ENCODE data around the gene RAB41. TPM values are rescaled to one million over a fixed set of nuclear protein-coding genes. Genes with fewer than 3 reads are reported as not detected.
A peak's percentile ranks its signal among the peaks of the same experiment; 100 is the strongest.
"Not testable (repeated sequence)": the region's sequence is repeated elsewhere in the genome, so short reads cannot be mapped to it uniquely, and the experiment has no call there.

Gene RAB41
- total RNA-seq, 2 donors from 2014 or later, result not detected

- intact Hi-C loops (cut with DNase I), result no loop called here
- ATAC-seq (no peak), DNase-seq (no peak)
Observed at GRCh38 chrX:70280573-70280972, 1.4 kb upstream of the RAB41 start.

DNA sequence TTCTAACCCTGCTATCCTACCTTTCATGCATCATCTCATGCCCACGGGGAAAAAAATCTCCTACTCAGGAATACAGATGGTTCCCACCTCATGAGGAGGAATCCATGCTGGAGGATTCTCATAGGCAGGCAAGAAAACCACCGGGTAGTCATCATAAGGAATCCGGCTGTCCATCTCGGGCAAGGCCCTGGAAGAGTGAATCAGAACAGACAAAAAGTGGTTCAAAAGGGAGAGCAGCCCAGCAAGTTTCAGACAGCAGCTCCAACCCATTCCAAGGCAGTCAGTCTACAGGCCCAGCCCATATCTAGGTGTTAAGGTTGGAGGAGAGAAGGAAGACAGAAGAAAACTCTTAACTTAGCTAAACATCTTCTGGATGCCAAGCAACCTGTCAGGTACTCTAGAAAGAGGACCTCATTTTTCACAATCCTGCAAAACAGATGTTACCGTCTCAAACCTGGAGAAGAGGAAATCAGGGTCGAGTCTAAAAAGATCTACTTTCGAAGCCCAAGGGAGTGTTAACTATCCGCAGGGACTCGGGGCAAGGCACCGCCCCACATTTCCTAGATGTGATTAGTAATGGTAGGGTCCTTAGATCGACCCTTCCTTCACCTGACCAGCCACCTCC is 7.3 kb downstream of the RAB41 start:
- DNase-seq (no peak), ATAC-seq (no peak)
- intact Hi-C loops (cut with DNase I), result no loop called here

DNA sequence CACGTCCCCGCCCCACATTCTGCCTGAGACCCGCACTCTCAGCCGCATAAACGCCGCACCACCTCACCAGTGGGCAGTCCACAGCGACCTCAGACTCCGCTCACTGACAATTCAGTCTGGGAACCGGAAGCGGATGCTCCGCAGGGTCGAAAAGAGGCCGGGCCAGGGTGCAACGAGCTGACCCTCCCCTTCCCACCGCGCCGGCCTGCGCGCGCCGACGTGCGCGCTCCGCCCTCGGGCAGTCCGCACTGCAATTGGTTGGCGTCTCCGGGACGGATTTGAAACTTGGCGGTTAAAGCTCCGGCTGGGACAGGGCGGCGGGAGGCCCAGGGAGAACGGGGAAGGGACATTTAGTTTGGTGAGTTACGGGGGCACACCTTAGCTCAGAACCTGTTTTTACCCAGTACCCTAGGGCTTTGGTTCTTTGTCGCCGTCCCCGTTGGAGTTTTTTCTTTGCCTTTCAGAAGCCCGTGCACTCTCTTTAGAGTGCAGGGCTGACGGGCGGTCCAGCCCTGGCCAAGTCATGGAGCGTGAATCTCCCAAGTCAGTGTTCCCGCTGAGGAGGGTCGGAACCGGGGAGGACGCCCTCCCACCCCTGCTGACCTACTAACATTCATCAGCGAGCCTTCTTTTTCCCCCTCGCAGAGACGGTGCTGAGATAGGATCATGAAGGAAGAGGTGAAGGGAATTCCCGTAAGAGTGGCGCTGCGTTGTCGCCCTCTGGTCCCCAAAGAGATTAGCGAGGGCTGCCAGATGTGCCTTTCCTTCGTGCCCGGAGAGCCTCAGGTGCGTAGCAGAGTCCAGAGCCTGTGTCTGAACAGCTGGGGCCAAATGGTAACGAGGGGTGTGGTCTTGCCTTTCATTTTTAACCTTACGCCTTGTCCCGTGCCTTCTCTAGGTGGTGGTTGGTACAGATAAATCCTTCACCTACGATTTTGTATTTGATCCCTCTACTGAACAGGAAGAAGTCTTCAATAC is 8.1 kb downstream of the RAB41 start, which contains the start of the genes KIF4A and PDZD11:
Gene KIF4A, plus strand, starts transcription at position 312 of the 978 bp plus-strand sequence. Its CDS starts 355 bp downstream, at position 667.
Gene PDZD11, minus strand, starts transcription at position 135 of the 978 bp plus-strand sequence. CDS start 586 bp downstream, outside the sequence.
- intact Hi-C loops (cut with DNase I), result no loop called here
- peak; percentile 100 for ATAC-seq
- DNase-seq, result peak; percentile 83

DNA sequence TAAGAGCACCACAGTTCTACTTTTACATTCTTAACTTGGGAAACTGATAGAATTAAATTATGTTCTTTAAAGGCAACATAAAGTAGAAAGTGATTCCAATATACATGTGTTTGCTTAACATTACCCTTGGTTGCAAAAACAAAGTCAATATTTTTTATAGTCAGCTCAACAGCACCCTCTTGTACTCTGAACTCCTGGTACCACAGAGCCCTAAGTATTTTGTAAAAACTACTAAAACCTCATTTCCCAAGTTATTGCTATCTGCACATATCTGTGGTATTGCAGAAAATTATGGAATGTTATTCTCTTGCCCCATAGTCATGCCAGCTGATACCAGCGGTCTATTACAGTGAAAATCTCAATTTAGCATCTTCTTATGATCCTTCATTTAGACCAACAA is 10.8 kb downstream of the RAB41 start:
- DNase-seq (no peak), ATAC-seq (no peak)
- intact Hi-C loops (cut with DNase I), result no loop called here

- DNase-seq (no peak), ATAC-seq (no peak)
- intact Hi-C loops (cut with DNase I), result no loop called here
Observed at GRCh38 chrX:70293621-70294020, 11.6 kb downstream of the RAB41 start.

DNA sequence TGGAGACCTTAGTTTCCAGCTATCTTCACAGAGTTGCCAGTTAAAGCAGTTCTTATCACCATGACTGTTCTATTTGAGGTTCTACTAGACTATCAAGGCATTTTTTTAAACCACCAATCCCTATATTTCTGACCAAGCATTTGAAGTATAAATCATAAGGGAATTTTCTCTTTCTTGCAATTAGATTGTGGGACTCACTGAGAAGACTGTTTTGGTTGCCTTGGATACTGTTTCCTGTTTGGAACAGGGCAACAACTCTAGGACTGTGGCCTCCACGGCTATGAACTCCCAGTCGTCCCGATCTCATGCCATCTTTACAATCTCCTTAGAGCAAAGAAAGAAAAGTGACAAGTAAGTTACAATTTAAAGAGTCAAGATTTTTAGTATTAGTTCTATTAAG is 19.7 kb downstream of the RAB41 start:
- intact Hi-C loops (cut with DNase I), result no loop called here
- ATAC-seq, result no peak
- DNase-seq, result no peak

DNA sequence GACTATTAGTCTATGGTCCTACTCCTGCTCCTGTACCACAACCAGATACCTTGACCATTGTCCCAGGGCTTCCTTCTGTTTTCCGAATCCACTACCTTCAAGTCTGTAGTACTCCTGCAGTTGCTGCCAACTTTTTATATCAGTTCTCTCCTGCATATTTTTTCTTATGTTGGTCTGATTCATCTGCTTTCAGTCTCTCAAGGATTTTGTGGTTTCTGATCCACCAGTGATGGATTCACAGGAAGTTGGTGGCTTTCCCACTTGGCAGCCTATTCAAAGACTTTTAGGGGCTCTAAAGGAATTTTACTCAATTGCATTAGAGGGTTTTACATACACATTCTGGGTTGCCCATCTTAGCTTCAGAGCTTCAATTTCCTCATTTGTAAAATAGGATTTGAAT is 31.5 kb downstream of the RAB41 start:
- intact Hi-C loops (cut with DNase I), result no loop called here
- ATAC-seq (no peak), DNase-seq (no peak)

GRCh38 chrX:70322784-70323183 is 40.8 kb downstream of the RAB41 start:
- intact Hi-C loops (cut with DNase I), result no loop called here
- ATAC-seq, result no peak
- no peak for DNase-seq

DNA sequence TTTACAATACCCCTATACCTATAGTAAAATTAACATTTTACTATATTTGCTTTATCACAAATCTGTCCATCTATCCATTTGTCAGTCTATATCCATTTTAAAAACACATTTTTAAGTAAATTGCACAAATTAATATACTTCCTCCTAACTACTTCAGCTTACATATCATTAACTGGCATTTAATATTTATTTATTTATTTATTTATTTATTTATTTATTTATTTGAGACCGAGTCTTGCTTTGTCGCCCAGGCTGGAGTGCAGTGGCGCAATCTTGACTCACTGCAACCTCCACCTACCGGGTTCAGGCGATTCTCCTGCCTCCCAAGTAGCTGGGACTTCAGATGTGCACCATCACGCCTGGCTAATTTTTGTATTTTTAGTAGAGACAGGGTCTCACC is 41.7 kb downstream of the RAB41 start:
- ATAC-seq; intact Hi-C loops (cut with DNase I): not testable (repeated sequence)

GRCh38 chrX:70324326-70324725 is 42.4 kb downstream of the RAB41 start:
- DNase-seq (no peak), ATAC-seq (no peak)
- intact Hi-C loops (cut with DNase I), result no loop called here

More for the DNA sequence above, 41.7 kb downstream of the RAB41 start:
- not testable (repeated sequence) for DNase-seq

GRCh38 chrX:70331161-70331560 is 49.2 kb downstream of the RAB41 start:
- intact Hi-C loops (cut with DNase I), result no loop called here
- DNase-seq (no peak), ATAC-seq (no peak)

GRCh38 chrX:70332600-70332999 is 50.6 kb downstream of the RAB41 start:
- intact Hi-C loops (cut with DNase I), result no loop called here
- ATAC-seq (no peak), DNase-seq (no peak)

Other genes with a start within 250 kb of the RAB41 start
- not detected for gene AWAT2, start 232.2 kb upstream of the RAB41 start, total RNA-seq
- not detected for gene OTUD6A, start 219.7 kb upstream of the RAB41 start, total RNA-seq
- 10 to 100 TPM; 39.8 to 41.6 TPM for gene IGBP1, start 148.7 kb upstream of the RAB41 start, total RNA-seq
- gene DGAT2L6, start 104.7 kb upstream of the RAB41 start, total RNA-seq, result not detected
- not detected for gene AWAT1, start 47.5 kb upstream of the RAB41 start, total RNA-seq
- under 1 TPM in 1 of 2 donors, not detected in 1; 0.16 TPM for gene P2RY4, start 22.0 kb upstream of the RAB41 start, total RNA-seq
- gene ARR3, start 13.8 kb upstream of the RAB41 start, total RNA-seq, result not detected
- gene PDZD11, start 7.8 kb downstream of the RAB41 start, total RNA-seq, result 10 to 100 TPM; 33.7 to 37.1 TPM
- gene KIF4A, start 7.9 kb downstream of the RAB41 start, total RNA-seq, result under 1 TPM; 0.29 to 0.68 TPM
- not detected for gene GDPD2, start 141.1 kb downstream of the RAB41 start, total RNA-seq
- 10 to 100 TPM; 14.8 to 15.0 TPM for gene DLG3, start 162.7 kb downstream of the RAB41 start, total RNA-seq

All from left cardiac atrium (tissue), 4 donors.